KOPT-K1 (cell line): ENCODE data around the gene MRPL18.
A peak's percentile ranks its signal among the peaks of the same experiment; 100 is the strongest.
"Not testable (repeated sequence)": the region's sequence is repeated elsewhere in the genome, so short reads cannot be mapped to it uniquely, and the experiment has no call there.

ENCODE experiments used
- H3K27ac ChIP-seq: fragments of 200-600 bp; sonication (generic); 2 replicates; pipeline ENCODE4 v1.5.1; 2016; ENCODE audit warnings: antibody characterized with exemption, mild to moderate bottlenecking, low read depth, low read length; ENCODE audit not compliant: poor library complexity, severe bottlenecking
- H3K36me3 ChIP-seq: fragments of 200-600 bp; sonication (generic); 2 replicates; pipeline ENCODE4 v1.5.1; 2017; ENCODE audit warnings: antibody characterized with exemption, mild to moderate bottlenecking, low read length, moderate library complexity; ENCODE audit not compliant: insufficient read depth
- H3K9me3 ChIP-seq: fragments of 200-600 bp; sonication (generic); 2 replicates; pipeline ENCODE4 v1.5.1; 2017; ENCODE audit warnings: antibody characterized with exemption, low read length, mild to moderate bottlenecking; ENCODE audit not compliant: insufficient read depth, poor library complexity, severe bottlenecking

The MRPL18 gene

DNA sequence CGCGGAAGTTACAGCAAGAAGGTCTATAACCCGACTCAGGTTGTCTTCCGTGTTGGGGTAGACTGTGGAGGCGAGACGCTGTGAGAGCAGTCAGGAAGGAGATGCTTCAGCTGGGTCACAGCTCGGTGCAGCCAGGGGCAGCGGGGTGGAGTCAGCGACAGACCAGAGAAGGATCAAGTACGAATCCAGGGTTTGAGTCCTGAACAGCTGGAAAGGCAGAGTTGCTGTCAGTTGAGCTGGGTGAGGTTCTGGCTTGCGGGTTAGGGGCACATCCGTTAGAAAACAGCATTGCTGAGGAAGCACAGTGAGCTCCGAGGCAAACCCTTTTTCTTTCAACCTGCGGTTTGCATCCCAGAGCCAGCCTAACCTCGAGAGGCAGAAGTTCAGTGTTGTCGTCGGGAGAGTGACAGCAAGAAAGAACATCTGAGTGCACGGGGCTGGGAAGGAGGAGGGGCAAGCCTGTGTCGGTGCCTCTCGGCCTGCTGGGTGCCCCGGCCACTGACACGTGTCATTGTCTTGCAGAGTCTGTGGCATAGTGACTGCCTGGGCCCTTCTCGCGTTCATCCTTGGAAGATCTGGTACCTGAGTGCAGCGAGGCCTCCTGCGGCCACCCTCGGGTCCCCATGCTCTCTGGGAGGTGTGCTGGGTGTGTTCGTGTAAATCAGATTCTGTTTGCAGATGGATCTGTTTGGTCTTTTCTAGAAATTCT lies 29.8 kb downstream of the MRPL18 start:
- Histone ChIP-seq H3K9me3 (no peaks in the 10 kb centered on the region), H3K36me3 (no peaks in the 10 kb centered on the region), H3K27ac (peak overlapping the region; percentile 96)

DNA sequence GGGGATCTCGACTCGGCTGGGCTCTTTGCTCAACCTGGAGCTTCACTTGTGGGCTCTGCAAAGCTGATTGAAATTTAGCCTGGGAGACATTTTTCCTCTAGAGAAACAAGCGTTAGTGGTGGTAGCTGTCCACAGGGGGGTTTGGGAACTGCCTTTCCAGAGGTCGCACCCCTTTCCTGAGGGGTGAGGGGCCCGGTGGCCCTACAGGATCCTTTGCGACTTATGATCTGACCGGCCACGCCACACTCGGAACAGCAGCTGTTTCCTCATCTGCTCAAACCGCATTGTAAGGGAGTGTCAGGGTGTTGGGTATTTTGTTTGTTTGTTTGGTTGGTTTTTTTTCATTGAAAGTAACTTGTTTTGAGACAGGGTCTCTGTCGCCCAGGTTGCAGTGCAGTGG lies 30.9 kb downstream of the MRPL18 start:
- Histone ChIP-seq H3K36me3 (no peaks in the 10 kb centered on the region), H3K27ac (peak overlapping the region; percentile 96), H3K9me3 (no peaks in the 10 kb centered on the region)

DNA sequence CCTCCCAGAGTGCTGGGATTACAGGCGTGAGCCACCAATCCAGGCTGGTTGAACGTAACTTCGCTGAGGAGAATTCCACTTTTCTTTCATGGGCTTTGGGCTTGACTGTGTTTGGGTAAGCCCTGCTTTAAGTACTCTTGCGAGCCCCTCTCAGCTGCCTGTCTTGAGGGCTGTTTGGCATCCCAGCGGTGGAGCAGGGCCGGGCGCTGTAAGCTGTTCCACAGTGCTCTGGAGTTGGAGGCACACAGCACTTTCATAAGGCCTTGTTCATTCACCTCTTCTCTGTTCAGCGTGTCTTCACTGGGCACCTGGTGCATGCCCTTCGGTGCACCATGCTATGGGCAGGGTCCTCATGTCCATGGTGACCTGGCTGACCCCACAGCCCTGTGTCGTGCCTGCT lies 31.5 kb downstream of the MRPL18 start:
- H3K27ac ChIP-seq, result peak overlapping the region; percentile 96
- no peaks in the 10 kb centered on the region for H3K9me3 ChIP-seq
- no peaks in the 10 kb centered on the region for H3K36me3 ChIP-seq

DNA sequence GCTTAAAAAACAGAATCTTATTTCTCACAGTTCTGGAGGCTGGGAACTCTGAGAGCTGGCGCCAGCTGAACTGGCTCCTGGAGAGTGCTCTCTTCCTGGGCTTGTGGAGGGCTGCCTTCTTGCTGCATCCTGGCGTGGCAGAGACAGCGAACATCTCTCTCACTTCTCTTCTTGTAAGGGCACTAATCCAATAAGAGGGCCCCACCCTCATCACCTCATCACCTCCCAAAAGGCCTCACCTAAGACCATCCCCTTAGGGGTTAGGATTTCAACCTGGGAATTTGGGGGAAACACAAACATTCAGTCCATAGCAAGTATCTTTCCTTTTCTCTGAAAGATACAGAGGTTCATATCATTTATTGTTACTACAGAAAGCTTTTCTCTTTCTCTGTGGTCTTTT lies 33.7 kb downstream of the MRPL18 start:
- Histone ChIP-seq H3K36me3 (no peaks in the 10 kb centered on the region), H3K9me3 (no peaks in the 10 kb centered on the region), H3K27ac (no peak overlapping the region)

DNA sequence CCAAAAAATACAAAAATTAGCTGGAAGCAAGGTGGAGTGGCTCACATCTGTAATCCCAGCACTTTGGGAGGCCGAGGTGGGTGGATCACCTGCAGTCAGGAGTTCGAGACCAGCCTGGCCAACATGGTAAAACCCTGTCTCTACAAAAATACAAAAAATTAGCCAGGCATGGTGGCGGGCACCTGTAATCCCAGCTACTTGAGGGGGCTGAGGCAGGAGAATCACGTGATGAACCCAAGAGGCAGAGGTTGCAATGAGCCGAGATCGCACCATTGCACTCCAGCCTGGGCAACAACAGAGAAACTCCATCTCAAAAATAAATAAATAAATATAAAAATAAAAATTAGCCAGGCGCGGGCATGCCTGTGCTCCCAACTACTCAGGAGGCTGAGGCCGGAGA lies 34.4 kb downstream of the MRPL18 start:
- not testable (repeated sequence) for H3K9me3 ChIP-seq, H3K27ac ChIP-seq, H3K36me3 ChIP-seq

DNA sequence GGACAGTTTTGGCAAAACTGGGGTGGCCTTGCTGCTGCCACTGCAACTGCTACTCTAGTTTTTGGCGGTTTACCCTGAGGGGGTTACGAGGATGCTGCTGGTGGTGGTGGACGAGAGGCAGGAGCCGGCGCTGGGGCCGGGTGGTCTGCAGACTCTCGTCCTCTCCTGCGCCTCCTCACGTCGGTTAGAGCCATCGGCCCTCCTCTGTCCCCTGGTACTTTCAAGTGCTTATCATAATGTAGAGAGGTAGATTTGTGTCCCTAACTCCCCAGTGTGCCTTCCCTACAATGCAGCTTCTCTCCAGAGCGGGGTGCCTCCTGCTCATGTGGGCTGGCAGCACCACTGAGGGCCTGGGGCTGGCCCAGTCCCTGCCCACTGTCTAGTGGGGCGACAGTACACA lies 35.7 kb downstream of the MRPL18 start:
- H3K36me3 ChIP-seq, result no peaks in the 10 kb centered on the region
- H3K27ac ChIP-seq, result no peak overlapping the region
- no peaks in the 10 kb centered on the region for H3K9me3 ChIP-seq

DNA sequence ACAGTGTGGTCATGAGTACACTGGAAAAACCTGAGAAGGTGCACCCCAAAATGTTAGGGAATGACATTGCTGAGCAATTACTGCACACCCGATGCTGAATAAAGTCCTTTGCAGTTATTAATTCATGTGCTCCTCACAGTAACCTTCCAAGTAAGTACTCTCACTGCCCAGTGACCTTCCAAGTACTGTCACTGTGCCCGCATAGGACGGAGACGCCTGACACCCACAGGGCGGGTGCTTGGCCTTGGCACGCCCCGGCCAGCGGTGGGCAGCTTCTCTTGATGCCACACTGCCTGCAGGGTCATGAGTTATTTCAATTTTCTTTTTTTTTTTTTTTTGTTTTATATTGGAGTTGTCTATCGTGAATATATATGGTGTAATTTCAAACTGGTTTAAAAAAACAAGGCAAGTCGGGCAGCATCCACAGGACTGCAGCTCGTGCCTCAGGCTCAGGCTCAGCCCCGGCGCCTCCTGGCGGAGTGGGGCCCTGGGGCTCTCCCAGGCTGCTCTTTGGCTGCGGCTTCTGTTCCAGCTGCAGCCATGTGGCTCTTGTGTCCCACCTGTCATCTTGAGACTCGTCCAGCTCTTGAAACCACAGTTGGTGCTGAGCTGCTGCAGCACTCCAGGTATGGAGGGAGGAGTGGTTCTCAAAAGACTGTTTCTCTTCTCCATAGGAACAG lies 36.8 kb downstream of the MRPL18 start:
- no peaks in the 10 kb centered on the region for H3K36me3 ChIP-seq
- no peaks in the 10 kb centered on the region for H3K9me3 ChIP-seq
- no peak overlapping the region for H3K27ac ChIP-seq

DNA sequence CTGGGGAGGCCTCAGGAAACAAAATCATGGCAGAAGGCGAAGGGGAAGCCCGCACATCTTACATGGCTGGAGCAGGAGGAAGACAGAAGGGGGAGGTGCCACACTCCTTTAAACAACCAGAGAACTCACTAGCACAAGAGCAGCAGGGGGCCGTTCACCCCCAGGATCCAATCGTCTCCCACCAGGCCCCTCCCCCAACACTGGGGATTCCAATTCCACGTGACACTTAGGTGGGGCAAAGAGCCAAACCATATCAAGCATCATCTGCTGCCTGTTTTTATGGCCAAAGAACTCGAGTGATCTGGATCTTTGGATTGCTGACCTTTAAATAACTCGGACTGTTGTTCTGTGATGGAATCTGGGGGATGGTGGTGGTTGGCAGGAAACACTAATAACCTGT lies 37.8 kb downstream of the MRPL18 start:
- H3K9me3 ChIP-seq, result no peaks in the 10 kb centered on the region
- H3K27ac ChIP-seq, result no peak overlapping the region
- H3K36me3 ChIP-seq, result no peaks in the 10 kb centered on the region

DNA sequence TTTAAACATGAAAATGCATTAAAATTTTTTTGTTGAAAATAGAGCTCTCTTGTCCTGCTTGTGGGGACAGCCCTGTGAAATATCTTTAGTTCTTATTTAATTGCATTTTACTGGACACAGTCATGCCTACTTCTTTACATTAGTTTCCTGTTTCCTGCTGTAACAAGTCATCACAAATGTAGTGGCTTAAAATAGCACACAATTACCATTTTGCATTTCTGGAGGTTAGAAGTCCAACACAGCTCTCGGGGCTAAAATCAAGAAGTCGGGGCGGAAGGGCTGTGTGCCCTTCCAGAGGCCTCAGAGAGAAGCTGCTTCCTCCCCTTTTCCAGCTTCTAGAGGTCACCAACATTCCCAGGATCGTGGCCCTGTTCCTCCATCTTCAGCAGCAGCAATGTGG lies 39.3 kb downstream of the MRPL18 start:
- H3K27ac ChIP-seq, result peak overlapping the region; percentile 32

DNA sequence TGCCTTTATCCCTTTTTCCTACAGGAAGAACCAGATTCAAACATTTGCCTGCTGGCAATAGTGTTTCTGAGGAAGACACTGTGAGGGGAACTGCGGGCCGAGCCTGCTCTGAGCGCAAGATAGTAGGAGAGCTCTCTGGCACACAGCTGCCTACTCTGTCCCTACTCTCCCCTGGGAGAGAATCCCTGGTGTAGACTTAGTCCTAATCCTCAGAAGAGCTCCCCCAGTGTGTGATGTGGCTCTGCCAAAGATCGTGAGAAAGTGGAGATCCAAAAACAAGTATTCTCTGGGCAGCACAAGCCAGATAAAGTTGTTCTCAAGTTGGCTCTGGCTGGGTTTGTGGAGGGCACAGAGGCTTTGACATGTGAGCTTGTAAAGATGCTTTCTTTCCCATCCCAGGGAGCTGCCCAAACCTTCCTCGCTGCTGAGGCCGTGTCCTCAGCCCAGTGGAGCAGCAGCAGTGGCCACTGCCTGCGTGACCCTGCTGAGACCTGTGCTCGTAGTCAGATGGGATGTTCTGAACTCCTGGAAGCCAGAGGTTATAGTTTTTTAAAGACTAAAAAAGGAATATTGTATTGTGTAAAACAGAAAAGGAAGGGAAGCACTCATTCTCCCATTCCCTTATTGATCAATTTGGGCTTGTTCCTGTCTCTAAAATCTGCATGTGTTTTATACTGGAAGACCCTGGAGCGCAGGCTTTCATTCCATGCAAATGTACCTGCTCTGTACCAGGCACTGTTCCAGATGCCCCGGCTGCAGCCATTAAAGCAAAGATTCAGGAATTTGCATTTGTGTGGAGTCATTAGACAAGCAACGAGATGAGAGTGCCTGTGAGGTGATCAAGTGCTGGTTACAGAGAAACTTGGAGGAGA lies 40.5 kb downstream of the MRPL18 start:
- Histone ChIP-seq H3K36me3 (no peaks in the 10 kb centered on the region), H3K9me3 (no peaks in the 10 kb centered on the region), H3K27ac (peak overlapping the region; percentile 7)

More for the DNA sequence above, 39.3 kb downstream of the MRPL18 start:
- no peaks in the 10 kb centered on the region for H3K9me3 ChIP-seq
- H3K36me3 ChIP-seq, result no peaks in the 10 kb centered on the region

DNA sequence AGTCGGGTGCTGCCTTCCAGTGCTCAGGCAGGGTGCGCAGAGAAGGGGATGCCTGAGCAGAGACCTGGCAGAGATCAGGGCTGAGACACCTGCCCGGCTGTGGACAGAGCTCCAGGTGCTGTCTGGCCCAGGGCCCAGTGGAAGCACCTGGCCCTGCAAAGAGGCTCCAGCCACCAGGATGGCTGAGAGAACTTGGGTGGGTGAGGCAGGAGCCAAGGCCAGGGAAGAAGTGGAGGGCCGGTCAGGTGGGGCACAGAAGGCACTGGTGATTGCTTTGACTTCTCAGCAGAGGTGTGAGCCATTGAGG lies 41.1 kb downstream of the MRPL18 start:
- H3K27ac ChIP-seq, result no peak overlapping the region
- no peaks in the 10 kb centered on the region for H3K9me3 ChIP-seq
- no peaks in the 10 kb centered on the region for H3K36me3 ChIP-seq

DNA sequence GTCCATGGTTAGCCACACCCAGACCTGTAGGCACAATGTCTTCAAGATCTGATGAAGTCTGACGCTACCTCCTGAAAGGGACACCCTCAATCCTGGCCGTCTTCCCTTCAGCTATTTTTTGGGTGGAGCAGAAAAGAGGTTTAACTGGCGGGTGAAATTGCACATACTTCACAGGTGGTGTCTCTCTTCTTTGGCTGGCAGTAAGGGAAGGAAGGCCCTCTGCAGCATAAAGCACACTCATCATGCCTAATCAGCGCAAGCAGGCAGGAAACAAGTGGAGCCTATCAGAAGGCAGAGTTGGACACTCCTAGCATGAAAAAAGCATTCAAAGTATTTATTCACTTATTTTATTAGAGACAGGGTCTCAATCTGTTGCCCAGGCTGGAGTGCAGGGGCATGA lies 42.7 kb downstream of the MRPL18 start:
- H3K36me3 ChIP-seq, result no peaks in the 10 kb centered on the region
- peak overlapping the region; percentile 67 for H3K27ac ChIP-seq
- no peaks in the 10 kb centered on the region for H3K9me3 ChIP-seq

DNA sequence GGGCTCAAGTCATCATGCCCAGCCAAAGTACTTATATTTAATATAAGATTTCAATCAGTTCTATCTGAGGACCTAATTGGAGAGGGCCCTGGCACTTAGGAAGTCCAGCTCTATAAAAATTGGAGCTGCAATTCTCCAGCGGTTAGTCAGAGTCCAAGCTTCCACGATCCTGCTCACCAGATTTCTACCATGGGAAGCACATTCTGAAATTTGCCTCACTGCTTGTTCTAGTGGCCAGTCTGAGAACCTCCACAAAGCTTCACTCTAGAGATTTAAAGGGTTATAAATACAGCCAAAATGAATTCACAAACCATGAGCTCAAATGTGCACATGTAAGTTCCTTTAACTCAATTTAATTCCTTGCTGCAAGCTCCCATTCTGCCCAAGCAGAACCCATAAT lies 43.3 kb downstream of the MRPL18 start:
- Histone ChIP-seq H3K27ac (peak overlapping the region; percentile 67), H3K9me3 (no peaks in the 10 kb centered on the region), H3K36me3 (no peaks in the 10 kb centered on the region)

DNA sequence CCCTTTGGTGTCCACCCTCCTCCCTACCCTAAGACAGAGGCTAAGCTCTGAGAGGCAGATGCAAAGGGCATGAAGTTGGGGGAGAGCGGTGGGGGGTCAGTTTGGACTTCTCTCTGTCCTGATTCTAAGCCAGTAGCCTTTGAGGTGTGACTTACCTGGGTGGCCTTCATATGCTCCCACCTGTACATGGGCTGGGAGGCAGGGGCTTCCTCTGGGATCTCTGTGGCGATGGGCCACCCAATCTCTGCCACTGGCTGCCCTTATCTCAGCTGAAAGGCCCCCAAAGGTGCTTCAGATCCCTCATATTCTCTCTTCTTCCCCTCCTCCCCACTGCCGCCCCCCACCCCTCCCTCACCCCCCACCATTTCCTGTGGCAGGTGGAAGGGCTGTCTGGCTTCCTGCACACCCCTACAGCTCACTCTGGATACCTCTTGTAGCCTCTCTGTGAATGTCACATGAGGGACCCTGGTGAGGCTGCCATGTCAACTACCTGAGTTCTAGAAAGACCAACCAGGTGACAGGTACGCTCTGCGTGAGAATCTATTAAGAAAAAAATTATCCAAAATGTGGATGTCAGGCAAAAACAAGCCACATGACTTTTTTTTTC lies 43.8 kb downstream of the MRPL18 start:
- peak overlapping the region; percentile 67 for H3K27ac ChIP-seq
- H3K9me3 ChIP-seq, result no peaks in the 10 kb centered on the region
- no peaks in the 10 kb centered on the region for H3K36me3 ChIP-seq
